Measurements from ENCODE around the gene TSSC4. TPM values are rescaled to one million over a fixed set of nuclear protein-coding genes. Genes with fewer than 3 reads are reported as not detected.
A peak's percentile ranks its signal among the peaks of the same experiment; 100 is the strongest.

The TSSC4 gene
- total and polyA plus RNA-seq, 9 of the 15 experiments (the other 6 are each of a cell fraction or from before 2014, with no cell fraction given), result 0.41 to 54.2 (median 11.0) TPM

DNA sequence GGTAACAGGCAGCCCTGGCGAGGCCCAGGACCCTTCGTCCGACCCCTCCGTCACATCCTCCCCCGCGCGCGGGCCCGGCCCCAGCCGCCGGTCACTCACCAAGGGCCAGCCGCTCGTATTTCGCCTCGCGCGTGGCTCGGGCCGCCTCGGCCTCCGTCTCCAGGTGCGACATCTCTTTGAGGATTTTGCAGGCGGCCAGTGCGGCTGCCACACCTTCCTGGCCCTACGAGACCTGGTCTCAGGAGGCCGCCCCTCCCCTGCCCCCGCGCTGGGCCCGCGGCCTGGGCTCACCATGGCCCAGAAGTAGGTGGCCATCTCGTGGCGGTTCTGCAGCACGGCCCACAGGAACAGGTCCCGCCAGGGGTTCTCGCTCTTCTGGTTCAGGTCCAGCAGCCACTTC lies 14.1 kb downstream of the TSSC4 start:
- no peak for DNase-seq (ENCODE audit: extremely low read depth in 1 of 4, low spot score in 3 of 4)
- no peak for ATAC-seq
- Histone ChIP-seq H3K4me3 (no peak overlapping the region), H4K20me1 (replicated peaks; ENCODE audit: control insufficient read depth, insufficient read depth, low read length) (peaks cover 11% of the 10 kb centered on the region; the same call in 1 of the 2 replicates), H3K79me2 (ENCODE audit: control insufficient read depth, insufficient read depth, low read length) (no peaks in the 10 kb centered on the region), H3K36me3 (ENCODE audit: control insufficient read depth, insufficient read depth, low read length) (no peaks in the 10 kb centered on the region), H3K4me2 (ENCODE audit: insufficient read depth, low read length) (no peak overlapping the region), H3K9me3 (replicated peaks; ENCODE audit: control insufficient read depth, insufficient read depth, low read depth, low read length) (no peaks in the 10 kb centered on the region), H3K27ac (ENCODE audit: extremely low read depth, low read depth, low read length) (no peak overlapping the region), H2AFZ (ENCODE audit: low read depth, low read length) (no peak overlapping the region), H3K9me1 (ENCODE audit: control insufficient read depth, insufficient read depth, low read length) (no peaks in the 10 kb centered on the region), H3K9ac (ENCODE audit: insufficient read depth in 1 of 2, low read depth in 2 of 2, low read length in 2 of 2) (no peak overlapping the region), H3K4me1 (replicated peaks in 1 of 2; ENCODE audit: control insufficient read depth in 2 of 2, insufficient read depth in 2 of 2, low read length in 2 of 2) (peaks cover 0 to 76% of the 10 kb centered on the region in 2 experiments; a peak in 3 of 5 replicates), H3K27me3 (ENCODE audit: control insufficient read depth in 2 of 2, insufficient read depth in 2 of 2, low read length in 2 of 2) (peaks cover 13 to 80% of the 10 kb centered on the region in 2 experiments; a peak in 4 of 5 replicates)
- BruUV-seq (replicated peaks), result no TSS peak
- intact Hi-C loops (cut with micrococcal nuclease), result no loop called here
- ChIA-PET POLR2A (no interaction called here), CTCF (ENCODE audit: low intra/inter-chr PET ratio) (no interaction called here)
- 48% methylated on average over 35 of the region's 35 CpGs for WGBS (ENCODE audit: insufficient coverage, low coverage, missing lambda C conversion rate)
- in situ Hi-C loops (cut with MboI), result loop anchor here (5.0 kb wide), 2 partner anchors 102 to 212 kb away; no protein-coding TSS in a partner anchor
- TF ChIP-seq ZNF778 (CRISPR knock-in tag; IDR thresholded peaks at IDR 0.05), result no peak
- TF ChIP-seq TRIM28 (IDR thresholded peaks at IDR 0.05), result no peak
- TF ChIP-seq, protein P1, sequence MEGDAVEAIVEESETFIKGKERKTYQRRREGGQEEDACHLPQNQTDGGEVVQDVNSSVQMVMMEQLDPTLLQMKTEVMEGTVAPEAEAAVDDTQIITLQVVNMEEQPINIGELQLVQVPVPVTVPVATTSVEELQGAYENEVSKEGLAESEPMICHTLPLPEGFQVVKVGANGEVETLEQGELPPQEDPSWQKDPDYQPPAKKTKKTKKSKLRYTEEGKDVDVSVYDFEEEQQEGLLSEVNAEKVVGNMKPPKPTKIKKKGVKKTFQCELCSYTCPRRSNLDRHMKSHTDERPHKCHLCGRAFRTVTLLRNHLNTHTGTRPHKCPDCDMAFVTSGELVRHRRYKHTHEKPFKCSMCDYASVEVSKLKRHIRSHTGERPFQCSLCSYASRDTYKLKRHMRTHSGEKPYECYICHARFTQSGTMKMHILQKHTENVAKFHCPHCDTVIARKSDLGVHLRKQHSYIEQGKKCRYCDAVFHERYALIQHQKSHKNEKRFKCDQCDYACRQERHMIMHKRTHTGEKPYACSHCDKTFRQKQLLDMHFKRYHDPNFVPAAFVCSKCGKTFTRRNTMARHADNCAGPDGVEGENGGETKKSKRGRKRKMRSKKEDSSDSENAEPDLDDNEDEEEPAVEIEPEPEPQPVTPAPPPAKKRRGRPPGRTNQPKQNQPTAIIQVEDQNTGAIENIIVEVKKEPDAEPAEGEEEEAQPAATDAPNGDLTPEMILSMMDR (IDR thresholded peaks at IDR 0.05 in 2 of 3, conservative IDR thresholded peaks at IDR 0.05 in 1 of 3; ENCODE audit: insufficient read depth in 2 of 3, low read depth in 1 of 3, low read length in 3 of 3), result 0 out of 6 replicates have a peak, but pooled peaks of 1 of the 3 experiments have one; percentile 9
- TF ChIP-seq RAD21 (CRISPR knock-in tag; conservative IDR thresholded peaks at IDR 0.05 in 1 of 2, IDR thresholded peaks at IDR 0.05 in 1 of 2), result peak in 1 of 2 experiments; percentile 23; a peak in 1 of 4 replicates
- no peak for FAIRE-seq

Measured in K562 (cell line).